HG02759 (cell line): ENCODE measurements around the gene GRM1.
"Not testable (repeated sequence)": the region's sequence is repeated elsewhere in the genome, so short reads cannot be mapped to it uniquely, and the experiment has no call there.

Source experiments
- ATAC-seq: cut with Tn5 transposase; IDR thresholded peaks from one replicate; pipeline ENCODE4 v1.9.1; 2021; ENCODE audit warnings: mild to moderate bottlenecking, moderate library complexity; ENCODE audit not compliant: unreplicated experiment

GRM1 gene

DNA sequence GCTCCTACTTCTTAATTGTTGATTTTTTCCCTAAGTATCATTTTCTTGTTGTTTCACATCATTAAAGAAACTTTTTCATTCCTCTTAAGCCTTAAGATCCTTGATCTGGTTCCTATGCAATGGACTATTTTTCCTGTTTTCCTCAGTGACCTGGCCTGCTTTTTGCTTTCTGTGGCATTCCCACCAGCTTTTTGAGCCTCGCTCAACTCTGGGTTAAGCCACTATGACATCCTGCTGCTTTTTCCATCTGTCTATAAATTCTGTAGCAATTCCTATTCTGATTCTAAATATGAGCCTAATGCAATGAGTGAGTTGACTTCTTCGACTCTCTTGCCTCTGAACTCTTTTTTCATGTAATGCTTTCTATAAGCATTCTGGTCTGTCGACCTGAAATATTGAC, 160.3 kb downstream of the GRM1 start:
- ATAC-seq: no peak

DNA sequence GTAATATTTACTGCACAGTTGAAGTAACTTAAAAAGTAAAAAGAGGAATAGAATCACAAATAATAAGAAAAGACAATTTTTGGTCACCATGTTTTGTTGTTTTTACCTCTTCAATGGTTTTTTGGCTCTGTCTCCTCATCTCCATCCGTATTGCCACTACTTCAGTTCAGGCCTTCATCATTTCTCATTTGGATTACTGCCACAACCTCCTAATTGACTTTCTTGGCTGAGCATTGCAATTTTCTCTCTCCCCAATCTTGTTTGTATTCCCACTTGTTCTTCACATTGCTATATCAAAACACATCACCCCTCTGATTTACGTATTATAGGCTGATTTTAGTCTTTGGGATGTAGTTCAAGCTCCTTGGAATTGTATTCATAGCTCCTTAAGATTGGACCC, 161.7 kb downstream of the GRM1 start:
- no peak for ATAC-seq

- no peak for ATAC-seq
These were observed 162.3 kb downstream of the GRM1 start for GRCh38 chr6:146191166-146191565.

- no peak for ATAC-seq
These were observed 162.8 kb downstream of the GRM1 start for GRCh38 chr6:146191612-146192011.

DNA sequence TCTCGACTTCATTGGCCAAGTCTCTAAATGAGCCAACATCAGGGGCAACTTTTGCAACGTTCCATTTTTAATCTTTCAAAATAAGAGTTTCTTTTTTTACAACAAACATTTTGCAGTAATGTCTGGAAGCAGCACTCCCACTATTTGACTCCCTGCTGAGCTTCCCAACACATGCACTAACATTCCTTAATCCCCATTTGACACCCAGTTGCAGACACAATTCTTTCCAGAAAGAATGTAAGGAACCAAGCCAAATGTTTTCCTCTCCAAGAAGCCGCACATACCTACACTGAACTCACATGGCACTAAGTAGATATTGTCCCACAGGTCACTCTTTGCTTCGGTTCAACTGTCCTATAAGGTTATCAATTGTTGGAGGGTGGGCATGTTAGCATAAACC, 165.6 kb downstream of the GRM1 start:
- no peak for ATAC-seq

DNA sequence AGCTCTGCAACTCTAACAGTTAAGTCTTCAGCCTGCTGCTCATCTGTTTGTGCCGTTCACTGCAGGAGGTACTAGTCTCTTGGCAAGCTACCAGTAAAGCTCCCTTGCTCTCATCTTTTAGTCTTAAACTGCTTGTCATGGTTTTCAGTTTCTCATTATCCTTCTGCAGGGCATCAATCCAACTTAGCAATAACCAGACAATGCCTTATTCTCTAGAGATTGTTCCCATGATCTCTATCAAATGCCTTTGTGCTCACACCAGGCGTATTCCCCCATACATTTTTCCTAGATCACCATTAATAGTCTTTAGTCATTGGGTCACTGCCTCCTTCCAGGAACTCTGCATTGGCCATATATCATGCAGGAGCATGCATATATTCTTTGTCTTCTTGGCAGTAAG, 171.3 kb downstream of the GRM1 start:
- ATAC-seq: no peak

DNA sequence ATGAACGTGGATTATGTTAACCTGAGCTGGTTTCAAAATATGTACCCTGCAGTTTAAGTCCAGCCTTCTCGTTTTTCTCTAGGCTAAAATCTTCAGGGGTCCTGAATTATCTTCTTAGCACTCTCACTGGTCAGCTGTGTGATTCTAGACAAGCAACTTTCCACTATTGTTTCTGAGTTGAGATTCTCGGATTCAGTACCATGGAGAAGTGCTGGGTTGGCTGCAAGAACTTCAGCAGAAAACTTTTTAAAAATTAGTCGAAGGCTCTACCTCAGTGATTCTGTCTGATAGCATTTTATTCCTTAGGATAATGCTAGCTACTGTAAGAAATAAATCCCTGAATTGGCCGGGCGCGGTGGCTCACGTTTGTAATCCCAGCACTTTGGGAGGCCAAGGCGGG, 173.7 kb downstream of the GRM1 start:
- ATAC-seq: no peak

DNA sequence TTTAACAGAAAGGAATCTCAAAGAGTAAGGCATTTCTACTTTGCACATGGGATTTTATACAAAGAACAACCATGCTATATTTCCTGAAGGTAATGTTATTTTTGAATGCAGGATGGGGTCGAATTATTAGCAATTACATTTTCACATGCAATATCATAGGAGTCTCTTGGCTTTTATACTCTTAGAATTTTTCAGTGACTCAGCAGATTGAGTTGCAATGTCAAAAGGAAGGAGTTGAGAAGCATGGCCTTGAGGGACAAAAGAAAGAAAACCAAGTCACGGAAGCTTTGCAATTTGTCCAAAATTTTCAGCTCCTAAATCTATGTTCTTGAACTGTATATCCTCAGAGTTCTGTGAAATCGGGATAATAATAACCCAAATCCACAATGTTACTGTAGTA, 181.1 kb downstream of the GRM1 start:
- ATAC-seq: no peak

- ATAC-seq: no peak
These were observed 181.7 kb downstream of the GRM1 start for GRCh38 chr6:146210406-146211083.

- no peak for ATAC-seq
These were observed 182.8 kb downstream of the GRM1 start for GRCh38 chr6:146211646-146212045.

GRCh38 chr6:146212781-146213180, 183.9 kb downstream of the GRM1 start:
- no peak for ATAC-seq

DNA sequence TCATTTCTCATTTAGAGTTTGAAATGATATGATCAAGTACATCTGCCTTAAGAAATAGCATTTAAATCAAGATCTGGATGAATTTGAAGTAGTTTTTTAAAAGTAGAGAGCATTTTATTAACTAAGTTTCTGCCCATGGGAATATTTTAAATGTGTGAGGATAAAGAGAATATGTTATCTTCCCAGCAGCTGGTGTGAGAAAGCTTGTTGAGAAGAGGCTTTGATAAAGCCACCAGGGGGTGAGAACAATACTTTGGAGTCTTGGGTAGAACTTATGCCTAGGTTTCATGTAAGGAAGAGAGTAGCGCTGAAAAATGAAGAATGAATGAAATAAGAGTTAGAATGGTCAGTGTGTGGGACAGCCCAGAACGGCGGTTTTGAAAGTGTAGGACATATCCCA, 190.2 kb downstream of the GRM1 start:
- no peak for ATAC-seq

GRCh38 chr6:146224449-146224848, 195.6 kb downstream of the GRM1 start:
- no peak for ATAC-seq

GRCh38 chr6:146224988-146225387, 196.1 kb downstream of the GRM1 start:
- ATAC-seq: no peak

DNA sequence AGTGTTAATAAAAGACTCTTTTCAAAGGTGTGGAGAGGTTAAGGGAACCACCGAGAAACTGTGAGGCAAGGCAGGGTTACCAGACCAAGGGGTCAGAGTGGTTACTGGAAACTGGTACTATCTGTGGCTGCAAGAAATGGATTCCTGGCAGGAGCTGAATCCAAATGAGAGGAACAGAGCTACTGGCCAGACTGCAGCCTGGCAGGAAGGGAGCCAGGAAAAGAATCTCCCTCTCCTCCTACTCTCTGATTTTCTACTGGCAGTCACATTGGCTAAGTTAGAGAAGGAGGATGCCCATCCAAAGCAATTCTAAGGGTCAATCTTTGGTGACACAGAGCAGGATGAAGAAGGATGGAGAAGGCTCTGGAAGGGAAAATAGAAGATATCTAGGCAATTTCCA, 211.5 kb downstream of the GRM1 start:
- no peak for ATAC-seq

DNA sequence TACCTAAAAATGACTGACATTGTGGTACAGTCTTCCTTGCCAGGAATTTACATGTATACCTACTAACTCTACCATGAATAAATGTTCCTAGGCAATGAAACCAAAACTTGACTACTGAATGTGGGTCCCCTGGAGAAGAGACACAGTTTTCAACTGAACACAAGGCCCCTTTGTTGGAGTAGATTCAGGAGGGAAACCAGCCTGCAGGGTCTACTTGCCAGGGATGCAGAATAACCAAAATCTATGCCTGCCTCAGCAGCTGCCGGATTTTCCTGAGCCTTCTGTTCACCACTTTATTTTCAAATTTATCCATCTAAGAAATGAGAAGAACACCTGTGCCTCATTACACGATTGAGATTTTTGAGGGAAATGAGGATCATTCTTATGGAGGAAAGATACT, 211.9 kb downstream of the GRM1 start:
- no peak for ATAC-seq

DNA sequence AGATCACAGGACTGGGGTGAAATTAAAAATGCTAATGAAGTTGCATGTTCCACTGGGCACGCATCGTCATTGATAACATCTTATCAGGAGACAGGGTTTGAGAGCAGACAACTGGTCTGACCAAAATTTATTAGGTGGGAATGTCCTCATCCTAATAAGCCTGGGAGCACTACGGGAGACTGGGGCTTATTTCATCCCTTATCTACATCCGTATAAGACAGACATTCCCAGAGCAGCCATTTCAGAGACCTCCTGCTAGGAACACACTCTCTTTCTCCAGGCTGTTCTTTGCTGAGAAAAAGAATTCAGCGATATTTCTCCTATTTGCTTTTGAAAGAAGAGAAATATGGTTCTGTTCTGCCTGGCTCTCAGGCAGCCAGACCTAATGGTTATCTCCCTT, 214.8 kb downstream of the GRM1 start:
- ATAC-seq: not testable (repeated sequence)

- ATAC-seq: no peak
These were observed 215.8 kb downstream of the GRM1 start for GRCh38 chr6:146244630-146245143.

- ATAC-seq: no peak
These were observed 217.2 kb downstream of the GRM1 start for GRCh38 chr6:146246028-146246427.

- no peak for ATAC-seq
These were observed 224.8 kb downstream of the GRM1 start for GRCh38 chr6:146253691-146254090.

DNA sequence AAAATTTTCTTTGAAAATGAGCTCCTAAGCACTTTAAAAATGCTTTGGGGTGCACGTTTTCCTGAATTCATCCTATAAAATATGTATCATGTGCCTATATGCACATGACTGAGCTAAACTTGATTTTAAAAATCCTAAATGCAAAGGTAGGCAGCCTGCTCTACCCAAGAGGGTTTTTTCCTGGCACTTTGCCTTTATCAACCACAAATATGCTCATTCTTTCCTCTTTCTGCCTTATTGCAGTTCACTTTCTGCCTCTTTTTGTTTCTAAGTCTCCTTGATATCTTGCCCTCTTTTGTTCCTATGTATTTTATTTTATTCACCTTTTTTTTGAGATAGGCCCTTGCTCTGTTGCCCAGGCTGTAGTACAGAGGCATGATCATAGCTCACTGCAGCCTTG, 229.3 kb downstream of the GRM1 start:
- no peak for ATAC-seq

- no peak for ATAC-seq
These were observed 232.0 kb downstream of the GRM1 start for GRCh38 chr6:146260886-146261285.

GRCh38 chr6:146265056-146265455, 236.2 kb downstream of the GRM1 start:
- no peak for ATAC-seq
